K562 (cell line): Measurements from ENCODE around the gene IGF1R. TPM values are rescaled to one million over a fixed set of nuclear protein-coding genes. Genes with fewer than 3 reads are reported as not detected.

Experiments used
- ARNT ChIP-seq, 2 experiments: fragments of 450-650 bp; IDR thresholded peaks; 2 replicates each; pipeline ENCODE4 v1.6.1; 2016; ENCODE audit warnings: mild to moderate bottlenecking in 1 of 2
- E2F5 ChIP-seq: sonication (generic); formaldehyde crosslinking; IDR thresholded peaks from 2 replicates; pipeline ENCODE4 v1.8.0; 2022; ENCODE audit warnings: mild to moderate bottlenecking, missing genetic modification reagents
- HLTF ChIP-seq: fragments of 450-650 bp; IDR thresholded peaks from 2 replicates; pipeline ENCODE4 v1.6.1; 2016
- NFIC ChIP-seq: fragments of 450-650 bp; IDR thresholded peaks from 2 replicates; pipeline ENCODE4 v1.6.1; 2017; ENCODE audit warnings: mild to moderate bottlenecking, inconsistent platforms
- NFRKB ChIP-seq: fragments of 450-650 bp; IDR thresholded peaks from 2 replicates; pipeline ENCODE4 v1.6.1; 2016; ENCODE audit warnings: low read depth
- POLR3A ChIP-seq: IDR thresholded peaks from 2 replicates; pipeline ENCODE4 v1.6.1; 2011; ENCODE audit warnings: borderline replicate concordance, mild to moderate bottlenecking, moderate library complexity; ENCODE audit not compliant: insufficient read length, insufficient read depth; ENCODE audit errors: extremely low read depth
- SLC30A9 ChIP-seq: fragments of 250-450 bp; sonication (Bioruptor Pico); IDR thresholded peaks from 2 replicates; pipeline ENCODE4 v1.8.0; 2022; ENCODE audit warnings: mild to moderate bottlenecking, moderate library complexity
- TAF15 ChIP-seq: fragments of 200-400 bp; formaldehyde crosslinking; IDR thresholded peaks from 2 replicates; pipeline ENCODE4 v1.6.1; 2017; ENCODE audit warnings: mild to moderate bottlenecking, low read depth, low read length, moderate library complexity
- ZBTB33 ChIP-seq: sonication (generic); formaldehyde crosslinking; IDR thresholded peaks from 2 replicates; pipeline ENCODE4 v1.8.1; 2023; ENCODE audit warnings: mild to moderate bottlenecking, missing genetic modification reagents
- ZNF592 ChIP-seq: fragments of 450-650 bp; IDR thresholded peaks from 2 replicates; pipeline ENCODE4 v1.6.1; 2017; ENCODE audit warnings: antibody characterized with exemption, mild to moderate bottlenecking
- polyA plus RNA-seq, 8 experiments: library from polyadenylated mRNA; depleted of rRNA in 4 of 8; stranded (reverse) in 5 of 8; unstranded in 3 of 8; fragments of >200 nt; fragmentation: Nextera tagmentation in 2 of 8; fragmentation: Illumina TruSeq in 1 of 8; extraction: Ambion mirVana in 2 of 8; extraction: Trizol in 1 of 8; gene quantifications; 2 replicates each; pipeline versions ENCODE4 v1.2.1 to v1.2.3, GENCODE V29; 2011 to 2014; ENCODE audit warnings: inconsistent platforms in 1 of 8, missing spikeins in 1 of 8
- total RNA-seq, 7 experiments: library from RNA; depleted of rRNA in 6 of 7; stranded (reverse); fragments of >200 nt in 6 of 7; fragmentation: Illumina TruSeq in 2 of 7; extraction: Trizol in 2 of 7; gene quantifications; 2 replicates each; pipeline versions ENCODE4 v1.2.1 to v1.2.3, GENCODE V29; 2011 to 2021; ENCODE audit warnings: low replicate concordance in 1 of 7
- TF ChIP-seq, protein P1 (sequence below): fragments of 450-650 bp; IDR thresholded peaks from one replicate; pipeline ENCODE4 v1.6.1; 2018; ENCODE audit warnings: mild to moderate bottlenecking, moderate library complexity; ENCODE audit not compliant: partially characterized antibody

The IGF1R gene
- total and polyA plus RNA-seq, 9 of the 15 experiments (the other 6 are each of a cell fraction or from before 2014, with no cell fraction given) = 0.35 to 8.0 (median 1.6) TPM

- TF ChIP-seq ZNF592 = no peak
- no peak for TF ChIP-seq HLTF
- TF ChIP-seq, protein P1, sequence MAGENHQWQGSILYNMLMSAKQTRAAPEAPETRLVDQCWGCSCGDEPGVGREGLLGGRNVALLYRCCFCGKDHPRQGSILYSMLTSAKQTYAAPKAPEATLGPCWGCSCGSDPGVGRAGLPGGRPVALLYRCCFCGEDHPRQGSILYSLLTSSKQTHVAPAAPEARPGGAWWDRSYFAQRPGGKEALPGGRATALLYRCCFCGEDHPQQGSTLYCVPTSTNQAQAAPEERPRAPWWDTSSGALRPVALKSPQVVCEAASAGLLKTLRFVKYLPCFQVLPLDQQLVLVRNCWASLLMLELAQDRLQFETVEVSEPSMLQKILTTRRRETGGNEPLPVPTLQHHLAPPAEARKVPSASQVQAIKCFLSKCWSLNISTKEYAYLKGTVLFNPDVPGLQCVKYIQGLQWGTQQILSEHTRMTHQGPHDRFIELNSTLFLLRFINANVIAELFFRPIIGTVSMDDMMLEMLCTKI = no peak
- no peak for TF ChIP-seq TAF15
- TF ChIP-seq NFRKB = no peak
- TF ChIP-seq ZBTB33 = no peak
- no peak for TF ChIP-seq E2F5 (CRISPR knock-in tag)
- TF ChIP-seq ARNT (IDR thresholded peaks at IDR 0.05) = no peak
- TF ChIP-seq SLC30A9 = no peak
- no peak for TF ChIP-seq POLR3A
- TF ChIP-seq NFIC = no peak
Measured at GRCh38 chr15:98896802-98897732, 248.7 kb downstream of the IGF1R start (continued).
